WERI-Rb-1 (cell line): Measurements from ENCODE around the gene AMY1A.
"Not testable (repeated sequence)": the region's sequence is repeated elsewhere in the genome, so short reads cannot be mapped to it uniquely, and the experiment has no call there.

Experiments
- DNase-seq: peaks from one replicate; pipeline ENCODE4 v3.0.0-alpha.2; 2020
- H3K27ac ChIP-seq: fragments of 250-450 bp; sonication (Bioruptor Pico); 2 replicates; pipeline ENCODE4 v1.5.1; 2020; ENCODE audit warnings: mild to moderate bottlenecking, moderate library complexity
- H3K27me3 ChIP-seq: fragments of 250-450 bp; sonication (Bioruptor Pico); 2 replicates; pipeline ENCODE4 v1.5.1; 2021; ENCODE audit warnings: mild to moderate bottlenecking, low read depth, moderate library complexity; ENCODE audit not compliant: insufficient read depth, severe bottlenecking
- H3K36me3 ChIP-seq: fragments of 250-450 bp; sonication (Bioruptor Pico); 2 replicates; pipeline ENCODE4 v1.5.1; 2020; ENCODE audit warnings: mild to moderate bottlenecking, moderate library complexity
- H3K4me3 ChIP-seq: 2 replicates; pipeline ENCODE4 v1.5.1; 2011; ENCODE audit warnings: low read depth, mild to moderate bottlenecking, control low read depth, low read length
- H3K9me3 ChIP-seq: fragments of 250-450 bp; sonication (Bioruptor Pico); 2 replicates; pipeline ENCODE4 v1.5.1; 2021; ENCODE audit warnings: mild to moderate bottlenecking, moderate library complexity; ENCODE audit not compliant: severe bottlenecking
- CTCF ChIP-seq: IDR thresholded peaks from 2 replicates; pipeline ENCODE4 v1.5.1; 2011; ENCODE audit warnings: low read depth, mild to moderate bottlenecking, control low read depth, inconsistent platforms, low read length

The AMY1A gene

GRCh38 chr1:103655460-103655859, at the start of gene AMY1A:
TSS of gene AMY1A (plus strand) at chr1:103655760. CDS start at chr1:103656331, 571 bp downstream.
- not testable (repeated sequence) for DNase-seq, H3K27ac ChIP-seq, H3K4me3 ChIP-seq, H3K27me3 ChIP-seq, H3K36me3 ChIP-seq, H3K9me3 ChIP-seq

GRCh38 chr1:103616362-103616761, 39.2 kb upstream of the AMY1A start:
- DNase-seq = no peak
- no peaks in the 10 kb centered on the region for H3K36me3 ChIP-seq
- TF ChIP-seq CTCF = no peak
- no peak overlapping the region for H3K27ac ChIP-seq
- no peaks in the 10 kb centered on the region for H3K9me3 ChIP-seq
- no peaks in the 10 kb centered on the region for H3K27me3 ChIP-seq
- H3K4me3 ChIP-seq = no peak overlapping the region

GRCh38 chr1:103616994-103617477, 38.5 kb upstream of the AMY1A start, which contains the start of gene AMY2A:
TSS of gene AMY2A (plus strand) at chr1:103617427. CDS start at chr1:103617441, 14 bp downstream.
- DNase-seq, H3K27me3 ChIP-seq, H3K36me3 ChIP-seq, H3K4me3 ChIP-seq, H3K27ac ChIP-seq, H3K9me3 ChIP-seq: not testable (repeated sequence)

- H3K9me3 ChIP-seq, DNase-seq, H3K36me3 ChIP-seq, H3K27ac ChIP-seq, H3K27me3 ChIP-seq, H3K4me3 ChIP-seq: not testable (repeated sequence)
Measured at GRCh38 chr1:103627436-103627835, 28.1 kb upstream of the AMY1A start.

GRCh38 chr1:103641194-103641593, 14.4 kb upstream of the AMY1A start:
- not testable (repeated sequence) for H3K9me3 ChIP-seq, H3K36me3 ChIP-seq, H3K27ac ChIP-seq, DNase-seq, H3K4me3 ChIP-seq, H3K27me3 ChIP-seq

- H3K4me3 ChIP-seq, DNase-seq: not testable (repeated sequence)
Measured at GRCh38 chr1:103643908-103644307, 11.7 kb upstream of the AMY1A start.

GRCh38 chr1:103650305-103650704, 5.3 kb upstream of the AMY1A start:
- H3K27me3 ChIP-seq, H3K4me3 ChIP-seq, H3K27ac ChIP-seq, DNase-seq, H3K9me3 ChIP-seq, H3K36me3 ChIP-seq: not testable (repeated sequence)

More at GRCh38 chr1:103643908-103644307, 11.7 kb upstream of the AMY1A start:
- not testable (repeated sequence) for H3K27me3 ChIP-seq, H3K36me3 ChIP-seq, H3K27ac ChIP-seq, H3K9me3 ChIP-seq

GRCh38 chr1:103650889-103651288, 4.7 kb upstream of the AMY1A start:
- H3K27me3 ChIP-seq, H3K4me3 ChIP-seq, DNase-seq, H3K9me3 ChIP-seq, H3K36me3 ChIP-seq, H3K27ac ChIP-seq: not testable (repeated sequence)

- H3K27ac ChIP-seq, H3K27me3 ChIP-seq, DNase-seq, H3K9me3 ChIP-seq, H3K36me3 ChIP-seq, H3K4me3 ChIP-seq: not testable (repeated sequence)
Measured at GRCh38 chr1:103654133-103654532, 1.4 kb upstream of the AMY1A start.

GRCh38 chr1:103676335-103676734, 20.8 kb downstream of the AMY1A start:
- not testable (repeated sequence) for H3K36me3 ChIP-seq, H3K27ac ChIP-seq, H3K4me3 ChIP-seq, H3K9me3 ChIP-seq, H3K27me3 ChIP-seq, DNase-seq

GRCh38 chr1:103696110-103696509, 40.5 kb downstream of the AMY1A start, which contains the start of gene AMY1B:
TSS of gene AMY1B (minus strand) at chr1:103696210. CDS start at chr1:103695639, 571 bp downstream.
- not testable (repeated sequence) for H3K27me3 ChIP-seq, H3K36me3 ChIP-seq, DNase-seq, H3K9me3 ChIP-seq, H3K27ac ChIP-seq, H3K4me3 ChIP-seq

GRCh38 chr1:103697430-103697829, 41.9 kb downstream of the AMY1A start:
- H3K9me3 ChIP-seq, H3K27ac ChIP-seq, H3K4me3 ChIP-seq, DNase-seq, H3K27me3 ChIP-seq, H3K36me3 ChIP-seq: not testable (repeated sequence)

- not testable (repeated sequence) for H3K27ac ChIP-seq, H3K27me3 ChIP-seq, H3K4me3 ChIP-seq, H3K9me3 ChIP-seq, H3K36me3 ChIP-seq, DNase-seq
Measured at GRCh38 chr1:103700669-103701068, 45.1 kb downstream of the AMY1A start.

GRCh38 chr1:103701256-103701655, 45.7 kb downstream of the AMY1A start:
- not testable (repeated sequence) for DNase-seq, H3K27me3 ChIP-seq, H3K4me3 ChIP-seq, H3K9me3 ChIP-seq, H3K36me3 ChIP-seq, H3K27ac ChIP-seq
